GM12864 (cell line): Measurements from ENCODE around the gene ASCC1.

Experiments used
- DNase-seq: peaks from one replicate; pipeline ENCODE4 v3.0.0-alpha.2; 2011; ENCODE audit warnings: low read depth
- H3K4me3 ChIP-seq: 2 replicates; pipeline ENCODE4 v1.5.1; 2011; ENCODE audit warnings: mild to moderate bottlenecking, low read depth, low read length, control low read depth
- CTCF ChIP-seq: IDR thresholded peaks from 2 replicates; pipeline ENCODE4 v1.5.1; 2011; ENCODE audit warnings: low read depth, mild to moderate bottlenecking, moderate library complexity, low read length, control low read depth, inconsistent platforms; ENCODE audit errors: missing control alignments

Gene ASCC1

GRCh38 chr10:72124989-72125388 lies 91.1 kb downstream of the ASCC1 start:
- TF ChIP-seq CTCF, result no peak
- no peak for DNase-seq
- no peak overlapping the region for H3K4me3 ChIP-seq

- no peak for DNase-seq
- no peak for TF ChIP-seq CTCF
- no peak overlapping the region for H3K4me3 ChIP-seq
Observed at GRCh38 chr10:72124381-72124780, 91.7 kb downstream of the ASCC1 start.

- no peak overlapping the region for H3K4me3 ChIP-seq
- no peak for DNase-seq
- no peak for TF ChIP-seq CTCF
Observed at GRCh38 chr10:72123616-72124015, 92.5 kb downstream of the ASCC1 start.

GRCh38 chr10:72122221-72122620 lies 93.9 kb downstream of the ASCC1 start:
- no peak overlapping the region for H3K4me3 ChIP-seq
- no peak for TF ChIP-seq CTCF
- DNase-seq, result no peak

- TF ChIP-seq CTCF, result no peak
- no peak for DNase-seq
- H3K4me3 ChIP-seq, result no peak overlapping the region
Observed at GRCh38 chr10:72121389-72121788, 94.7 kb downstream of the ASCC1 start.

- TF ChIP-seq CTCF, result no peak
- no peak for DNase-seq
- no peak overlapping the region for H3K4me3 ChIP-seq
Observed at GRCh38 chr10:72116372-72116771, 99.7 kb downstream of the ASCC1 start.

- no peak for TF ChIP-seq CTCF
- no peak for DNase-seq
- H3K4me3 ChIP-seq, result no peak overlapping the region
Observed at GRCh38 chr10:72114706-72115450, 101.2 kb downstream of the ASCC1 start.
